HG03066 (cell line): ENCODE results near the gene NTF4.

Source experiments
- ATAC-seq: cut with Tn5 transposase; IDR thresholded peaks from one replicate; pipeline ENCODE4 v1.9.1; 2021; ENCODE audit warnings: low read depth; ENCODE audit not compliant: unreplicated experiment

Gene NTF4, protein sequence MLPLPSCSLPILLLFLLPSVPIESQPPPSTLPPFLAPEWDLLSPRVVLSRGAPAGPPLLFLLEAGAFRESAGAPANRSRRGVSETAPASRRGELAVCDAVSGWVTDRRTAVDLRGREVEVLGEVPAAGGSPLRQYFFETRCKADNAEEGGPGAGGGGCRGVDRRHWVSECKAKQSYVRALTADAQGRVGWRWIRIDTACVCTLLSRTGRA

GRCh38 chr19:49064768-49065611 lies at the start of gene NTF4:
NTF4 (minus strand) TSS chr19:49064818; CDS start chr19:49061997, 2,821 bp downstream.
- ATAC-seq = no peak

GRCh38 chr19:49113762-49114629 lies 49.4 kb upstream of the NTF4 start, which contains the start of gene LIN7B:
LIN7B (plus strand) TSS chr19:49114370; CDS start chr19:49114405, 35 bp downstream.
- ATAC-seq = no peak

GRCh38 chr19:49111218-49111998 lies 46.8 kb upstream of the NTF4 start:
- no peak for ATAC-seq

- no peak for ATAC-seq
Observed at GRCh38 chr19:49110567-49110966, 45.9 kb upstream of the NTF4 start.

GRCh38 chr19:49109569-49110233 lies 45.1 kb upstream of the NTF4 start:
- no peak for ATAC-seq

- no peak for ATAC-seq
Observed at GRCh38 chr19:49109051-49109450, 44.4 kb upstream of the NTF4 start.

- ATAC-seq = no peak
Observed at GRCh38 chr19:49107625-49108459, 43.2 kb upstream of the NTF4 start.

GRCh38 chr19:49106648-49107135 lies 42.1 kb upstream of the NTF4 start:
- ATAC-seq = no peak

DNA sequence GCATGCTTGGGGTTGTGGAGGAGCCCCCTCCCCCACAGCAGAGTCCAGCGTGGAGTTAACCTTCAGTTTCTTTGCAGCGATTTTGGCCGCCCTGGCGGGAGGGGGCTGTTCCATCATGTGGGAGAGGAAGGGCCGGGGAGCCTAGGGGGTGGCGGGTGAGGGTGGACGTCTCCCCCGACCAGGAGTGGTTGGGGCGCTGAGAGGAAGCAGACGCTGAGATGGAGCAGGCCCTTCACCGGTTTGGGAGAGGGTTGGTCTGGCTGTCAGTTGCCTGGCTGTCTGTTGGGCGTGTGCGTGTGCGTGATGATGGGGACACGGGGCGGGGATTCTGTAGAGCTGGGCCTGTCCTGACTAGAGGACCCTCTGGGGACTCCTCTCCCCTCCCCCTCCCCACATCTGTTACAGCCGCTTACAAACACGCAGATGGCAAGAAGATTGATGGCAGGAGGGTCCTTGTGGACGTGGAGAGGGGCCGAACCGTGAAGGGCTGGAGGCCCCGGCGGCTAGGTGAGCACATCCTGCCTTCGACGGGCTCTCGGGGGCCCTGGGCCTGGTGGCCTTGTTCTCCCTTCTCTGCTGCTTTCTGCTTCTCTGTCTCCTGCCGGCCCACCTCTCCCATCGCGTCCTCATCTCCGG lies 39.7 kb upstream of the NTF4 start:
- ATAC-seq = no peak

DNA sequence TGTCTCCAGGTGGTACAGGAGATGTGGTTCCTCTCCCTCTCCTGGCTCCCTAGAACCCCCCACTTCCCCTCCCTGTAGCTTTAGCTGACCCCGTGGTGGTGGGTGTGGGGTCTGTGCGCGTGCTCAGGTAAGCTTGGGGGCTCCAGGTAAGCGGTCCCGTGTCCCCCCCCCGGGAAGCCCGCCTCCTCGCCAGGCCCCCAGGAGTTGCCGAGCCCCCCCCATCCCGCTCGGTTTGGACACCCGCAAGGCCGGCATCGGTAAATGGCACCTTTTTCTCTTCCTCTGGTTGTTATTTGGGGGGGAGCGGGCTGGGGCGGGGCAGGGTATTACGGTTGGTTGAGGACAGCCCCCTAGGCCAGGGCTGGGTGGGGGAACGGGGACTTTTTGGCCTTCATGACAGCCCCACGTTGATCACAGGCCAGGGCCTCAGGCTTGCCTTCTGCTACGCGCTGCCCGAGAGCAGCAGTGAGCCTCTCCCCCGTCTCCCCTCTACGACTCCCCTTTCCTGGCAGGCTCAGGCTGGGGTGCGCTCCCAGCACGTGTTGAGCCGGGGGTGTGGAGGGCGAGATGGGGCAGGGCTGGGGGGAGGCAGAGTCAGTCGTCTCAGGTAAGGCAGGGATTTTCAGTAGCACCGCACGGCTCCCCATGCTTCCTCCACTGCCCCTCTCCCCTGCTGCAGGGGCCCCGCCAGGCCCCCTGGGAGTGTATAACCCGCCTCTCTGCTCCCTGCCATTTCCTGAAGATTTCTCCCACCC lies 38.9 kb upstream of the NTF4 start:
- ATAC-seq = no peak

DNA sequence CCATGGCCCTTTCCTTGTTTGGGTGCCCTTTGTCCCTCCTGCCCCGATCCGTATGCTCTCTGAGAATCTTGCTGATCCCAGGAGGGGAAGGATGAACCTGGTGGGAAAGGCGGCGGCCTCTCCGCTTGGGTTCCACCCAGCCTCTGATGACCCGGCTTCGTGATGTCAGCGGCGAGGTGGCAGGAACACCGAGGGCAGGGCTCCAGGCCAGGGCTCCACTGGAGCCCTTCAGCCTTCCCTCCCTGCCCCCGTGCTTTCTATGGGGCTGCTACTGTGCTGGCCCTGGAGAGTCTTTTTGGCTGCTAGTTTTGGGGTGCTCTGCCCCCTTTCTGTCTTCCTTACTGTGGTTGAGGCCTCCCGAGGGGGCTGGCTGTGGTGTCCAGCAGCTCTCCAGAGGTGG lies 37.7 kb upstream of the NTF4 start:
- ATAC-seq = no peak

GRCh38 chr19:49101160-49101559 lies 36.5 kb upstream of the NTF4 start:
- ATAC-seq = no peak

- ATAC-seq = no peak
Observed at GRCh38 chr19:49098795-49099194, 34.2 kb upstream of the NTF4 start.

- ATAC-seq = no peak
Observed at GRCh38 chr19:49097453-49098288, 33.1 kb upstream of the NTF4 start.

DNA sequence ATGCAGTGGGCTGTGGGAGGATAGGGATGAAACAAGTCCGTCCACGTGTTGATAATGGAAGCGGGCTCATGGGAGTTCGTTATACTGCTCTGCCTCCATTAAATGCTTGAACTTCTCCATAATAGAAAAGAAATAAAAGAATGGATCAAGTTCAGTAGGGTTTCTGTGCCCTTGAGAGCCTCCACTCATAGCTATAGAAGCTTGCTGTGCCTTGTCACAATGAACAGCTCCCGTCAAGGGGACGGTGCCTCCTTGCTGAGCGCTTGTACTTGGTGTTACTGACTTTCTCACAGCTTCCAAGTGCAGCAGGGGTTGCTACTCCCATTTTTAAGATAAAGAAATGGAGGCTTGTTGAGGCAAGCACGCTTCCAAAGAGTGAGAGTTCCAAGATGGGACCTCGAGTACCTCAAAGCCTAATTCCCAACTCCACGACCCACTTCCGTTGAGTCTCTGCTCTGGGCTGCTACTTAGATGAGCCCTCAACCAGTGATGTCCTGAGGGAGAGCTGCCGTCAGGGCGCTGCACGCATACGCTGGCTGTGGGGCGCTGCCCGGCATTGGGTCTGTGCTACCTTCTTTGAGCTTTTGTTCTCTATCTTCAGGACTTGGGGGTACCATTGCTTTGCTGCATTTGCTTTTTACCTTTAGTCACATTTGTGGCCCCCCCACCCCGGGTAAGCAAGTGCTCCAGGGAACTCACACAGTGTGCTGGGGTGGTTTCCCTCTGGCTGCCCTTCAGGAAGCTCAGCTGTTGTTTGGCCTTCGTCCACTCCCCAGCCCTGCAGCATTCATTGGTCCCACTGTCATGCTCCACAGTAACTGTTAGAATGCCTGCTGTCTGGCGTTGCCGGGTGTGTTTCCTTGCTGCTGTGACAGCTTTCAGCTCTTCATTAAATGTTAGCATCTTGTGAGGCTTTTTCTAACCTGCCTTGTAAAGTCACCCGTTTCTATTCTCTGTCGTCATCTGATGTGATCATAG lies 30.2 kb upstream of the NTF4 start:
- ATAC-seq = no peak
